BJ (cell line): Measurements from ENCODE around the gene CLMP. TPM values are rescaled to one million over a fixed set of nuclear protein-coding genes. Genes with fewer than 3 reads are reported as not detected.

Source experiments
- CTCF ChIA-PET: fragments of 350-600 bp; formaldehyde crosslinking; extraction: SDS; loops from one replicate; lab custom pipeline; 2021; ENCODE audit warnings: antibody characterized with exemption, inconsistent platforms; lab: Yijun Ruan, JAX
- POLR2A ChIA-PET: fragments of 300-600 bp; sonication (Branson Sonifier 250); formaldehyde crosslinking; extraction: SDS; loops from one replicate; lab custom pipeline; 2021; ENCODE audit warnings: antibody characterized with exemption; lab: Charles Lee
- DNase-seq: peaks from one replicate; pipeline ENCODE4 v3.0.0-alpha.2; 2011; ENCODE audit warnings: low read depth
- H3K27me3 ChIP-seq: 2 replicates; pipeline ENCODE4 v1.6.0; 2011; ENCODE audit warnings: low read length; ENCODE audit not compliant: control insufficient read depth, insufficient read depth
- H3K36me3 ChIP-seq: 2 replicates; pipeline ENCODE4 v1.5.1; 2011; ENCODE audit warnings: low read length; ENCODE audit not compliant: control insufficient read depth, insufficient read depth
- H3K4me3 ChIP-seq: 2 replicates; pipeline ENCODE4 v1.5.1; 2011; ENCODE audit warnings: low read depth, mild to moderate bottlenecking, control low read depth, low read length
- polyA plus RNA-seq: library from polyadenylated mRNA; depleted of rRNA; stranded (reverse); fragments of >200 nt; gene quantifications from 2 replicates; pipeline ENCODE4 v1.2.3, GENCODE V29; 2011
- TF ChIP-seq, protein P1 (sequence below): IDR thresholded peaks from 2 replicates; pipeline ENCODE4 v1.5.1; 2011; ENCODE audit warnings: low read depth, mild to moderate bottlenecking, control low read depth, inconsistent platforms, low read length, moderate library complexity; ENCODE audit not compliant: insufficient read depth

Gene CLMP
- polyA plus RNA-seq, 1 experiment, result 219 TPM

- Histone ChIP-seq H3K4me3 (no peak overlapping the region), H3K27me3 (no peaks in the 10 kb centered on the region), H3K36me3 (peaks cover 6% of the 10 kb centered on the region)
- POLR2A ChIA-PET, result interaction anchor here (0.6 kb wide), 1 partner anchor 40 kb away, joined by 20 read pairs; no protein-coding TSS in a partner anchor
- DNase-seq, result no peak
- CTCF ChIA-PET, result interaction anchor here (1.6 to 2.6 kb wide), 2 partner anchors 10 to 174 kb away, joined by 3 to 7 read pairs; no protein-coding TSS in a partner anchor
- TF ChIP-seq, protein P1, sequence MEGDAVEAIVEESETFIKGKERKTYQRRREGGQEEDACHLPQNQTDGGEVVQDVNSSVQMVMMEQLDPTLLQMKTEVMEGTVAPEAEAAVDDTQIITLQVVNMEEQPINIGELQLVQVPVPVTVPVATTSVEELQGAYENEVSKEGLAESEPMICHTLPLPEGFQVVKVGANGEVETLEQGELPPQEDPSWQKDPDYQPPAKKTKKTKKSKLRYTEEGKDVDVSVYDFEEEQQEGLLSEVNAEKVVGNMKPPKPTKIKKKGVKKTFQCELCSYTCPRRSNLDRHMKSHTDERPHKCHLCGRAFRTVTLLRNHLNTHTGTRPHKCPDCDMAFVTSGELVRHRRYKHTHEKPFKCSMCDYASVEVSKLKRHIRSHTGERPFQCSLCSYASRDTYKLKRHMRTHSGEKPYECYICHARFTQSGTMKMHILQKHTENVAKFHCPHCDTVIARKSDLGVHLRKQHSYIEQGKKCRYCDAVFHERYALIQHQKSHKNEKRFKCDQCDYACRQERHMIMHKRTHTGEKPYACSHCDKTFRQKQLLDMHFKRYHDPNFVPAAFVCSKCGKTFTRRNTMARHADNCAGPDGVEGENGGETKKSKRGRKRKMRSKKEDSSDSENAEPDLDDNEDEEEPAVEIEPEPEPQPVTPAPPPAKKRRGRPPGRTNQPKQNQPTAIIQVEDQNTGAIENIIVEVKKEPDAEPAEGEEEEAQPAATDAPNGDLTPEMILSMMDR, result no peak
Measured at GRCh38 chr11:123063826-123064657, 131.0 kb downstream of the CLMP start.

DNA sequence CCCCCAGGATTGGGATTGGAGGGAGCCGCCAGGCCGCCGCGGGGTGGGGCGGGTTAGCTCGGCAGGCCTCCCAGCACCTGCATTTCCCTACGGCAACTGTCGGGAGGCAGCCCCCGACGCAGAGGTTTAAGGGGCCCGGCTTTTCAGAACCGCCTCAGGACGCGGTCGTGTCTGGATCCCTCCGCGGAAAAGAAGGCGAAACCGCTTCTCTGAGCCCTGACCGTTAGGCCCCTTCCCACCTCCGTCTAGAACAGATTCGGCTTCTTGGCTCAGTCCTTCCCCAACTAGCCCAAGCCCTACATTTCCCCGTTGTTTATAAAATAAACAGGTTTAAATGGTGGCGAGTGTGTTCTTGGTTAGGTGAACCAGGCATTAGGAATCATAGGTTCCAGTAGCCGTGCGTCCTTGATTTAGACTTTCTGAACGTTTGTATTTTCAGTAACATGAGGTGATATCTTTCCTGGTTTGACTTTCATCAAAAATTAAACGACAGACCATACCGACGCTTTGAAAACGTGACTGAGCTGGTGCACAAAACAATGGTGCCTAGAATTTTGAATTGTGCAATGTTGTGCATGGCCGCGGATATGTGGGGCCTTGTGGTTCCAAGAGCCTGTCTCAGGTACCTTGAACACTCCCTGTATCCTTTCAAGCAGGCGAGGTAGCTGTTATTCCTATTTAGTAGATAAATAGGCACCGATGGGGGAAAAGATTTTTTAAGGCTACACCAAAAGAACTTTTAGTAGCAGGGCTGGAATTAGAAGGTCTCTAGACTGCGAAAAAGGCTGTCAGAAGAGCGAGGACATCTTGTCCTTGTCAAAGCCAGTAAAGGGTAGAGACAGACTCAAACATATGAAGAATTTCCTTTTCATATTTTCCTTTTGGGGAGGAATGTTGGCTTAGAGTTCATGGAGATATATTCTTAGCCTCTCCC, 131.9 kb downstream of the CLMP start:
- Histone ChIP-seq H3K36me3 (peaks cover 13% of the 10 kb centered on the region), H3K27me3 (no peaks in the 10 kb centered on the region), H3K4me3 (peak overlapping the region; percentile 85)
- CTCF ChIA-PET, result interaction anchor here (0.6 to 2.6 kb wide), 5 partner anchors 9 to 679 kb away, joined by 3 to 9 read pairs (median 6); no protein-coding TSS in a partner anchor
- DNase-seq, result no peak
- TF ChIP-seq, protein P1, result no peak
- POLR2A ChIA-PET, result interaction anchor here (0.6 kb wide), 1 partner anchor 41 kb away, joined by 20 read pairs; no protein-coding TSS in a partner anchor

DNA sequence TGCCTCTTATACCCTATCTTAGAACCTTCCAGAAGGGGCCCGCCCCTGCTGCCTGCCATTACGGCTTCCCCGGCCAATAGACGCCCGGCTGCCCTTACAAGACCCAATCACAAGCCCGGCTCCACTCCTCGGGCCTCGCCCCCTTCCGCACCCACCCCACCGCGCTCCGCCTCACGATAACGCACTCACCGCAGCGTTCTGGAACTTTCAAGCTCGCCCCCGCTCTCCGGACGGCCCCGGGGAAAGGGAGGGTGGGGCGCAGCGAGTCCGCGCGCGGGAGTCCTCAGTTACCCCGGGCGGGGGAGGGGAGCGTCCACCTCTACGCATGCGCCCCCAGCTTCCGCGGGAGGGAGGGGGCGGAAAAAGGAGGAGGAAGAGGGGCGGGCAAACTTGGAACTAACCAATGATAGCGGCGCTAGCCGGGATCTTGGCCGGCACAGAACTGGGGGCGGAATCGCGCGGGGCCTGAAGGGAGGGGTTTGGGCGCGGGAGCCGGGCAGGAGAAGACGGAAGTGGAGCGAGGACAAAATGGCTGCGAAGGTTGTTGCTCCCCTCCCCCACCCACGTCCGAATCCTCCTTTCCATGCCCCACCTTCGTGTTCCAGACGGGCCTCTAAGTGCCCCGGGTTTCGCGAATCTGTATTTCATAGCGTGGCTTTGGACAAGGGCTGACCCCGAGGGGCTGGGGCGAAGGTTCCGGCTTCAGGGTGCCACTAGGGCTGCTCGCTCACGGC, 132.7 kb downstream of the CLMP start:
- H3K27me3 ChIP-seq, result no peaks in the 10 kb centered on the region
- POLR2A ChIA-PET, result interaction anchor here (0.5 to 0.9 kb wide), 15 partner anchors 9 to 511 kb away, joined by 3 to 23 read pairs (median 3); no protein-coding TSS in a partner anchor
- DNase-seq, result peak; percentile 99
- TF ChIP-seq, protein P1, result no peak
- H3K36me3 ChIP-seq, result peaks cover 18% of the 10 kb centered on the region
- peak overlapping the region; percentile 85 for H3K4me3 ChIP-seq
- CTCF ChIA-PET, result interaction anchor here (0.7 to 2.6 kb wide), 5 partner anchors 8 to 202 kb away, joined by 3 to 9 read pairs (median 6); no protein-coding TSS in a partner anchor

- no peak for DNase-seq
- H3K27me3 ChIP-seq, result no peaks in the 10 kb centered on the region
- ChIA-PET CTCF (interaction anchor here (0.7 to 2.6 kb wide), 4 partner anchors 7 to 203 kb away, joined by 3 to 9 read pairs (median 6); no protein-coding TSS in a partner anchor), POLR2A (interaction anchor here (0.5 to 0.9 kb wide), 12 partner anchors 9 to 423 kb away, joined by 3 to 23 read pairs (median 4); no protein-coding TSS in a partner anchor)
- TF ChIP-seq, protein P1, result no peak
- peaks cover 20% of the 10 kb centered on the region for H3K36me3 ChIP-seq
- peak within 1 kb of the TSS; percentile 85 for H3K4me3 ChIP-seq
Measured at GRCh38 chr11:123061403-123062157, 133.5 kb downstream of the CLMP start, which contains the start of gene HSPA8. HSPA8 (minus strand) TSS chr11:123062136; CDS start chr11:123061324, 812 bp downstream.
